HG03571 (cell line): ENCODE data around the gene RIPK1.

Source experiments
- ATAC-seq: cut with Tn5 transposase; IDR thresholded peaks from one replicate; pipeline ENCODE4 v1.9.1; 2021; ENCODE audit not compliant: unreplicated experiment

RIPK1 gene

GRCh38 chr6:3079682-3080081 is 11.4 kb downstream of the RIPK1 start:
- no peak for ATAC-seq

GRCh38 chr6:3081960-3082359 is 13.7 kb downstream of the RIPK1 start:
- no peak for ATAC-seq

GRCh38 chr6:3085074-3085473 is 16.8 kb downstream of the RIPK1 start:
- no peak for ATAC-seq

- ATAC-seq, result no peak
These were observed 18.1 kb downstream of the RIPK1 start for GRCh38 chr6:3086282-3086946.

- ATAC-seq, result no peak
These were observed 20.2 kb downstream of the RIPK1 start for GRCh38 chr6:3088446-3088845.

- no peak for ATAC-seq
These were observed 20.7 kb downstream of the RIPK1 start for GRCh38 chr6:3088968-3089367.

- ATAC-seq, result no peak
These were observed 21.7 kb downstream of the RIPK1 start for GRCh38 chr6:3090013-3090412.

- ATAC-seq, result no peak
These were observed 26.5 kb downstream of the RIPK1 start for GRCh38 chr6:3094815-3095214.

GRCh38 chr6:3102875-3103274 is 34.6 kb downstream of the RIPK1 start:
- no peak for ATAC-seq

- ATAC-seq, result no peak
These were observed 40.6 kb downstream of the RIPK1 start for GRCh38 chr6:3108746-3109414.

GRCh38 chr6:3109761-3110160 is 41.5 kb downstream of the RIPK1 start:
- no peak for ATAC-seq

GRCh38 chr6:3114377-3114776 is 46.1 kb downstream of the RIPK1 start:
- no peak for ATAC-seq

- ATAC-seq, result no peak
These were observed 49.6 kb downstream of the RIPK1 start for GRCh38 chr6:3117912-3118352.

GRCh38 chr6:3118353-3119039 is 50.2 kb downstream of the RIPK1 start, which contains the start of gene BPHL:
TSS of gene BPHL (plus strand) at chr6:3118711. CDS start at chr6:3118741, 30 bp downstream.
- peak; percentile 87 for ATAC-seq

- peak; percentile 14 for ATAC-seq
These were observed 50.9 kb downstream of the RIPK1 start for GRCh38 chr6:3119040-3119723.

- ATAC-seq, result no peak
These were observed 52.4 kb downstream of the RIPK1 start for GRCh38 chr6:3120765-3121089.

- no peak for ATAC-seq
These were observed 54.5 kb downstream of the RIPK1 start for GRCh38 chr6:3122823-3123182.

- no peak for ATAC-seq
These were observed 56.4 kb downstream of the RIPK1 start for GRCh38 chr6:3124667-3125066.

- ATAC-seq, result no peak
These were observed 57.5 kb downstream of the RIPK1 start for GRCh38 chr6:3125815-3126214.

- ATAC-seq, result no peak
These were observed 60.2 kb downstream of the RIPK1 start for GRCh38 chr6:3128356-3129108.

- no peak for ATAC-seq
These were observed 63.4 kb downstream of the RIPK1 start for GRCh38 chr6:3131695-3132094.
